Measurements from ENCODE around the gene KDM4B. TPM values are rescaled to one million over a fixed set of nuclear protein-coding genes. Genes with fewer than 3 reads are reported as not detected.

KDM4B gene
- total RNA-seq, 1 donor from 2014 or later: 21.2 TPM

GRCh38 chr19:5104871-5105351 lies 136.0 kb downstream of the KDM4B start:
- Histone ChIP-seq H3K4me3 (ENCODE audit: low read depth, low read length) (no peak overlapping the region), H3K27me3 (ENCODE audit: control insufficient read depth, insufficient read depth, low read length) (no peaks in the 10 kb centered on the region), H3K36me3 (ENCODE audit: control insufficient read depth, insufficient read depth, low read length) (peaks cover 1% of the 10 kb centered on the region)
- no peak for DNase-seq (ENCODE audit: low read depth)
- no peak for TF ChIP-seq CTCF (IDR thresholded peaks at IDR 0.05; ENCODE audit: insufficient read depth, low read length, poor library complexity, severe bottlenecking)

GRCh38 chr19:5106191-5106726 lies 137.3 kb downstream of the KDM4B start:
- TF ChIP-seq CTCF (IDR thresholded peaks at IDR 0.05; ENCODE audit: insufficient read depth, low read length, poor library complexity, severe bottlenecking): no peak
- no peak for DNase-seq (ENCODE audit: low read depth)

GRCh38 chr19:5106971-5107370 lies 138.1 kb downstream of the KDM4B start:
- Histone ChIP-seq H3K4me3 (ENCODE audit: low read depth, low read length) (no peak overlapping the region), H3K36me3 (ENCODE audit: control insufficient read depth, insufficient read depth, low read length) (peaks cover 3% of the 10 kb centered on the region), H3K27me3 (ENCODE audit: control insufficient read depth, insufficient read depth, low read length) (no peaks in the 10 kb centered on the region)
- no peak for TF ChIP-seq CTCF (IDR thresholded peaks at IDR 0.05; ENCODE audit: insufficient read depth, low read length, poor library complexity, severe bottlenecking)
- no peak for DNase-seq (ENCODE audit: low read depth)

More at GRCh38 chr19:5106191-5106726, 137.3 kb downstream of the KDM4B start:
- Histone ChIP-seq H3K36me3 (ENCODE audit: control insufficient read depth, insufficient read depth, low read length) (peaks cover 1% of the 10 kb centered on the region), H3K4me3 (ENCODE audit: low read depth, low read length) (no peak overlapping the region), H3K27me3 (ENCODE audit: control insufficient read depth, insufficient read depth, low read length) (no peaks in the 10 kb centered on the region)

- no peak for TF ChIP-seq CTCF (IDR thresholded peaks at IDR 0.05; ENCODE audit: insufficient read depth, low read length, poor library complexity, severe bottlenecking)
- Histone ChIP-seq H3K27me3 (ENCODE audit: control insufficient read depth, insufficient read depth, low read length) (no peaks in the 10 kb centered on the region), H3K4me3 (ENCODE audit: low read depth, low read length) (no peak overlapping the region), H3K36me3 (ENCODE audit: control insufficient read depth, insufficient read depth, low read length) (peaks cover 3% of the 10 kb centered on the region)
- DNase-seq (ENCODE audit: low read depth): no peak
Measured at GRCh38 chr19:5107432-5108122, 138.7 kb downstream of the KDM4B start.

GRCh38 chr19:5108123-5108596 lies 139.2 kb downstream of the KDM4B start:
- no peak for DNase-seq (ENCODE audit: low read depth)
- peaks cover 2% of the 10 kb centered on the region for H3K36me3 ChIP-seq (ENCODE audit: control insufficient read depth, insufficient read depth, low read length)
- no peaks in the 10 kb centered on the region for H3K27me3 ChIP-seq (ENCODE audit: control insufficient read depth, insufficient read depth, low read length)
- no peak overlapping the region for H3K4me3 ChIP-seq (ENCODE audit: low read depth, low read length)
- no peak for TF ChIP-seq CTCF (IDR thresholded peaks at IDR 0.05; ENCODE audit: insufficient read depth, low read length, poor library complexity, severe bottlenecking)

Measured in kidney epithelial cell (primary cell).